NCI-H146 (cell line): Measurements from ENCODE around the gene EPHA3.
"Not testable (repeated sequence)": the region's sequence is repeated elsewhere in the genome, so short reads cannot be mapped to it uniquely, and the experiment has no call there.

ENCODE experiments used
- DNase-seq: peaks from one replicate; lab custom pipeline; 2025; lab: John Stamatoyannopoulos, UW

Gene EPHA3

GRCh38 chr3:89287902-89288508 is 180.6 kb downstream of the EPHA3 start:
- no peak for DNase-seq

- no peak for DNase-seq
Measured at GRCh38 chr3:89289574-89290190, 182.3 kb downstream of the EPHA3 start.

- DNase-seq = no peak
Measured at GRCh38 chr3:89297199-89297598, 189.8 kb downstream of the EPHA3 start.

GRCh38 chr3:89300526-89300925 is 193.1 kb downstream of the EPHA3 start:
- no peak for DNase-seq

GRCh38 chr3:89300981-89301380 is 193.6 kb downstream of the EPHA3 start:
- no peak for DNase-seq

- no peak for DNase-seq
Measured at GRCh38 chr3:89303701-89304100, 196.3 kb downstream of the EPHA3 start.

GRCh38 chr3:89306540-89306939 is 199.1 kb downstream of the EPHA3 start:
- no peak for DNase-seq

GRCh38 chr3:89311581-89311980 is 204.2 kb downstream of the EPHA3 start:
- no peak for DNase-seq

- DNase-seq = no peak
Measured at GRCh38 chr3:89312141-89312540, 204.7 kb downstream of the EPHA3 start.

GRCh38 chr3:89314454-89315098 is 207.2 kb downstream of the EPHA3 start:
- peak; percentile 78 for DNase-seq

GRCh38 chr3:89315750-89316470 is 208.5 kb downstream of the EPHA3 start:
- DNase-seq = no peak

- peak; percentile 1 for DNase-seq
Measured at GRCh38 chr3:89320186-89320585, 212.8 kb downstream of the EPHA3 start.

- no peak for DNase-seq
Measured at GRCh38 chr3:89326997-89327396, 219.6 kb downstream of the EPHA3 start.

- DNase-seq = no peak
Measured at GRCh38 chr3:89332386-89332785, 225.0 kb downstream of the EPHA3 start.

GRCh38 chr3:89332793-89333192 is 225.4 kb downstream of the EPHA3 start:
- no peak for DNase-seq

GRCh38 chr3:89335693-89336092 is 228.3 kb downstream of the EPHA3 start:
- no peak for DNase-seq

- DNase-seq = no peak
Measured at GRCh38 chr3:89340408-89340807, 233.0 kb downstream of the EPHA3 start.

- DNase-seq = no peak
Measured at GRCh38 chr3:89344076-89344475, 236.7 kb downstream of the EPHA3 start.

GRCh38 chr3:89350935-89351334 is 243.5 kb downstream of the EPHA3 start:
- DNase-seq = not testable (repeated sequence)

GRCh38 chr3:89353465-89353864 is 246.0 kb downstream of the EPHA3 start:
- no peak for DNase-seq

GRCh38 chr3:89358281-89358680 is 250.9 kb downstream of the EPHA3 start:
- DNase-seq = no peak

- no peak for DNase-seq
Measured at GRCh38 chr3:89360156-89360555, 252.7 kb downstream of the EPHA3 start.

- DNase-seq = no peak
Measured at GRCh38 chr3:89362496-89362895, 255.1 kb downstream of the EPHA3 start.
